T-helper 1 cell treated with Interleukin-12 subunit alpha and Interleukin-12 subunit beta and Interleukin-4 antibody, amounts not matched to agents 30 μg/mL and 1 μg/mL, for 36 hours (primary cell): Measurements from ENCODE around the gene CDKN1A.
"Not testable (repeated sequence)": the region's sequence is repeated elsewhere in the genome, so short reads cannot be mapped to it uniquely, and the experiment has no call there.

ENCODE experiments used
- H3K27ac Mint-ChIP-seq: one replicate; pipeline ENCODE4 v1.8.0; 2021; ENCODE audit warnings: mild to moderate bottlenecking, mixed read lengths
- H3K27me3 Mint-ChIP-seq: one replicate; pipeline ENCODE4 v1.8.0; 2021; ENCODE audit warnings: low read depth, mixed read lengths
- H3K36me3 Mint-ChIP-seq: one replicate; pipeline ENCODE4 v1.8.0; 2021; ENCODE audit warnings: low read depth, mixed read lengths
- H3K4me1 Mint-ChIP-seq: one replicate; pipeline ENCODE4 v1.8.0; 2021; ENCODE audit warnings: low read depth, mixed read lengths
- H3K4me3 Mint-ChIP-seq: one replicate; pipeline ENCODE4 v1.8.0; 2021; ENCODE audit warnings: mild to moderate bottlenecking, moderate library complexity, mixed read lengths
- H3K9me3 Mint-ChIP-seq: one replicate; pipeline ENCODE4 v1.8.0; 2021; ENCODE audit warnings: mixed read lengths

The CDKN1A gene

GRCh38 chr6:36703982-36704381 lies 25.5 kb downstream of the CDKN1A start:
- H3K36me3 Mint-ChIP-seq = no peaks in the 10 kb centered on the region
- H3K4me3 Mint-ChIP-seq = no peak overlapping the region
- H3K27ac Mint-ChIP-seq = no peak overlapping the region

GRCh38 chr6:36704961-36705577 lies 26.6 kb downstream of the CDKN1A start:
- H3K9me3 Mint-ChIP-seq, H3K27ac Mint-ChIP-seq, H3K36me3 Mint-ChIP-seq, H3K4me1 Mint-ChIP-seq, H3K4me3 Mint-ChIP-seq: not testable (repeated sequence)
- H3K27me3 Mint-ChIP-seq = peaks cover 15% of the 10 kb centered on the region

More at GRCh38 chr6:36703982-36704381, 25.5 kb downstream of the CDKN1A start:
- Mint-ChIP-seq H3K9me3 (no peaks in the 10 kb centered on the region), H3K4me1 (peaks cover 8% of the 10 kb centered on the region), H3K27me3 (peaks cover 13% of the 10 kb centered on the region)

- Mint-ChIP-seq H3K27me3 (peaks cover 17% of the 10 kb centered on the region), H3K4me1 (peaks cover 4% of the 10 kb centered on the region), H3K27ac (no peak overlapping the region), H3K36me3 (no peaks in the 10 kb centered on the region), H3K9me3 (no peaks in the 10 kb centered on the region), H3K4me3 (no peak overlapping the region)
These were observed 27.8 kb downstream of the CDKN1A start for GRCh38 chr6:36706339-36706738.

GRCh38 chr6:36712816-36713215 lies 34.3 kb downstream of the CDKN1A start:
- H3K9me3 Mint-ChIP-seq = no peaks in the 10 kb centered on the region
- H3K27me3 Mint-ChIP-seq = peaks cover 8% of the 10 kb centered on the region
- no peak overlapping the region for H3K27ac Mint-ChIP-seq
- H3K4me3 Mint-ChIP-seq = no peak overlapping the region
- no peaks in the 10 kb centered on the region for H3K36me3 Mint-ChIP-seq
- H3K4me1 Mint-ChIP-seq = no peaks in the 10 kb centered on the region

GRCh38 chr6:36713846-36714245 lies 35.3 kb downstream of the CDKN1A start:
- H3K4me3 Mint-ChIP-seq = no peak overlapping the region
- no peaks in the 10 kb centered on the region for H3K36me3 Mint-ChIP-seq
- H3K27ac Mint-ChIP-seq = no peak overlapping the region
- no peaks in the 10 kb centered on the region for H3K9me3 Mint-ChIP-seq
- no peaks in the 10 kb centered on the region for H3K4me1 Mint-ChIP-seq
- H3K27me3 Mint-ChIP-seq = peaks cover 8% of the 10 kb centered on the region

GRCh38 chr6:36714511-36714910 lies 36.0 kb downstream of the CDKN1A start:
- Mint-ChIP-seq H3K4me3 (no peak overlapping the region), H3K27ac (no peak overlapping the region), H3K4me1 (peaks cover 2% of the 10 kb centered on the region), H3K27me3 (peaks cover 8% of the 10 kb centered on the region), H3K36me3 (no peaks in the 10 kb centered on the region), H3K9me3 (no peaks in the 10 kb centered on the region)

GRCh38 chr6:36715469-36715868 lies 37.0 kb downstream of the CDKN1A start:
- H3K9me3 Mint-ChIP-seq = no peaks in the 10 kb centered on the region
- peaks cover 4% of the 10 kb centered on the region for H3K27me3 Mint-ChIP-seq
- no peak overlapping the region for H3K4me3 Mint-ChIP-seq
- H3K27ac Mint-ChIP-seq = no peak overlapping the region
- no peaks in the 10 kb centered on the region for H3K36me3 Mint-ChIP-seq
- peaks cover 2% of the 10 kb centered on the region for H3K4me1 Mint-ChIP-seq

GRCh38 chr6:36716476-36717093 lies 38.1 kb downstream of the CDKN1A start:
- peaks cover 2% of the 10 kb centered on the region for H3K4me1 Mint-ChIP-seq
- no peaks in the 10 kb centered on the region for H3K36me3 Mint-ChIP-seq
- no peaks in the 10 kb centered on the region for H3K9me3 Mint-ChIP-seq
- peaks cover 2% of the 10 kb centered on the region for H3K27me3 Mint-ChIP-seq
- no peak overlapping the region for H3K4me3 Mint-ChIP-seq
- no peak overlapping the region for H3K27ac Mint-ChIP-seq

GRCh38 chr6:36717231-36717825 lies 38.8 kb downstream of the CDKN1A start:
- Mint-ChIP-seq H3K4me3 (no peak overlapping the region), H3K9me3 (no peaks in the 10 kb centered on the region), H3K27ac (no peak overlapping the region), H3K36me3 (no peaks in the 10 kb centered on the region), H3K27me3 (no peaks in the 10 kb centered on the region), H3K4me1 (peaks cover 2% of the 10 kb centered on the region)

GRCh38 chr6:36717871-36718540 lies 39.5 kb downstream of the CDKN1A start:
- H3K4me3 Mint-ChIP-seq = no peak overlapping the region
- H3K9me3 Mint-ChIP-seq = no peaks in the 10 kb centered on the region
- no peak overlapping the region for H3K27ac Mint-ChIP-seq

GRCh38 chr6:36718560-36718959 lies 40.0 kb downstream of the CDKN1A start:
- Mint-ChIP-seq H3K4me3 (no peak overlapping the region), H3K36me3 (no peaks in the 10 kb centered on the region), H3K4me1 (peaks cover 2% of the 10 kb centered on the region), H3K27ac (no peak overlapping the region), H3K27me3 (no peaks in the 10 kb centered on the region), H3K9me3 (no peaks in the 10 kb centered on the region)

More at GRCh38 chr6:36717871-36718540, 39.5 kb downstream of the CDKN1A start:
- Mint-ChIP-seq H3K36me3 (no peaks in the 10 kb centered on the region), H3K27me3 (no peaks in the 10 kb centered on the region), H3K4me1 (peaks cover 2% of the 10 kb centered on the region)

GRCh38 chr6:36719126-36719525 lies 40.6 kb downstream of the CDKN1A start:
- H3K9me3 Mint-ChIP-seq = no peaks in the 10 kb centered on the region
- no peak overlapping the region for H3K27ac Mint-ChIP-seq
- no peak overlapping the region for H3K4me3 Mint-ChIP-seq
- H3K27me3 Mint-ChIP-seq = no peaks in the 10 kb centered on the region
- peaks cover 2% of the 10 kb centered on the region for H3K4me1 Mint-ChIP-seq
- H3K36me3 Mint-ChIP-seq = no peaks in the 10 kb centered on the region

GRCh38 chr6:36720251-36721141 lies 42.0 kb downstream of the CDKN1A start:
- no peaks in the 10 kb centered on the region for H3K27me3 Mint-ChIP-seq
- peaks cover 14% of the 10 kb centered on the region for H3K4me1 Mint-ChIP-seq
- no peak overlapping the region for H3K4me3 Mint-ChIP-seq
- H3K36me3 Mint-ChIP-seq = no peaks in the 10 kb centered on the region
- no peak overlapping the region for H3K27ac Mint-ChIP-seq
- H3K9me3 Mint-ChIP-seq = no peaks in the 10 kb centered on the region
